ENCODE measurements around the gene NDE1.
A peak's percentile ranks its signal among the peaks of the same experiment; 100 is the strongest.
"Not testable (repeated sequence)": the region's sequence is repeated elsewhere in the genome, so short reads cannot be mapped to it uniquely, and the experiment has no call there.

The NDE1 gene

GRCh38 chr16:15621456-15621855 lies 28.6 kb upstream of the NDE1 start:
- DNase-seq (ENCODE audit: low spot score), result no peak

GRCh38 chr16:15621889-15622288 lies 28.2 kb upstream of the NDE1 start:
- no peak for DNase-seq (ENCODE audit: low spot score)

GRCh38 chr16:15631730-15632409 lies 18.2 kb upstream of the NDE1 start:
- DNase-seq (ENCODE audit: low spot score), result no peak

GRCh38 chr16:15635926-15636325 lies 14.1 kb upstream of the NDE1 start:
- DNase-seq (ENCODE audit: low spot score), result no peak

GRCh38 chr16:15636392-15636873 lies 13.6 kb upstream of the NDE1 start:
- DNase-seq (ENCODE audit: low spot score), result no peak

GRCh38 chr16:15639061-15639568 lies 10.9 kb upstream of the NDE1 start:
- no peak for DNase-seq (ENCODE audit: low spot score)

GRCh38 chr16:15640966-15641365 lies 9.1 kb upstream of the NDE1 start:
- no peak for DNase-seq (ENCODE audit: low spot score)

GRCh38 chr16:15641753-15642556 lies 8.1 kb upstream of the NDE1 start:
- DNase-seq (ENCODE audit: low spot score), result no peak

- peak; percentile 55 for DNase-seq (ENCODE audit: low spot score)
Observed at GRCh38 chr16:15642557-15643047, 7.4 kb upstream of the NDE1 start.

GRCh38 chr16:15643048-15643945 lies 6.7 kb upstream of the NDE1 start, which contains the start of gene MARF1:
MARF1 (minus strand) TSS chr16:15643154; CDS start chr16:15639233, 3,921 bp downstream.
- peak; percentile 94 for DNase-seq (ENCODE audit: low spot score)

GRCh38 chr16:15643946-15644250 lies 6.1 kb upstream of the NDE1 start:
- no peak for DNase-seq (ENCODE audit: low spot score)

- DNase-seq (ENCODE audit: low spot score), result no peak
Observed at GRCh38 chr16:15644267-15644961, 5.6 kb upstream of the NDE1 start.

GRCh38 chr16:15644962-15645465 lies 5.0 kb upstream of the NDE1 start:
- DNase-seq (ENCODE audit: low spot score), result not testable (repeated sequence)

- not testable (repeated sequence) for DNase-seq (ENCODE audit: low spot score)
Observed at GRCh38 chr16:15646557-15647293, 3.3 kb upstream of the NDE1 start.

GRCh38 chr16:15647294-15648014 lies 2.6 kb upstream of the NDE1 start:
- no peak for DNase-seq (ENCODE audit: low spot score)

- DNase-seq (ENCODE audit: low spot score), result no peak
Observed at GRCh38 chr16:15648135-15648730, 1.8 kb upstream of the NDE1 start.

GRCh38 chr16:15649311-15649710 lies 734 bp upstream of the NDE1 start:
- DNase-seq (ENCODE audit: low spot score), result not testable (repeated sequence)

GRCh38 chr16:15649727-15650018 lies 372 bp upstream of the NDE1 start:
- DNase-seq (ENCODE audit: low spot score), result no peak

- DNase-seq (ENCODE audit: low spot score), result peak; percentile 18
Observed at GRCh38 chr16:15650698-15651171, 690 bp downstream of the NDE1 start.

All from cerebellar cortex (tissue), 1 donor.